Fibroblast of skin of left biceps (primary cell): ENCODE data around the gene DPH3.

Source experiments
- DNase-seq, 2 experiments: peaks; one replicate each; pipeline ENCODE4 v3.0.0-alpha.2; 2013; ENCODE audit warnings: low read depth in 2 of 2

DPH3 gene

GRCh38 chr3:16255326-16255725 lies 9.4 kb downstream of the DPH3 start:
- DNase-seq = no peak

- no peak for DNase-seq
Measured at GRCh38 chr3:16254916-16255315, 9.8 kb downstream of the DPH3 start.

GRCh38 chr3:16253601-16254000 lies 11.1 kb downstream of the DPH3 start:
- no peak for DNase-seq

GRCh38 chr3:16252988-16253387 lies 11.8 kb downstream of the DPH3 start:
- DNase-seq = no peak

GRCh38 chr3:16252243-16252978 lies 12.3 kb downstream of the DPH3 start:
- DNase-seq = no peak

- DNase-seq = no peak
Measured at GRCh38 chr3:16251316-16252085, 13.2 kb downstream of the DPH3 start.

GRCh38 chr3:16249886-16250285 lies 14.9 kb downstream of the DPH3 start:
- DNase-seq = no peak

GRCh38 chr3:16249336-16249735 lies 15.4 kb downstream of the DPH3 start:
- no peak for DNase-seq

GRCh38 chr3:16248556-16248955 lies 16.2 kb downstream of the DPH3 start:
- DNase-seq = no peak

- peak; percentile 50 to 61 for DNase-seq
Measured at GRCh38 chr3:16247282-16248061, 17.3 kb downstream of the DPH3 start.

GRCh38 chr3:16245609-16246008 lies 19.1 kb downstream of the DPH3 start:
- no peak for DNase-seq

- DNase-seq = no peak
Measured at GRCh38 chr3:16243706-16244490, 20.8 kb downstream of the DPH3 start.

GRCh38 chr3:16242177-16242576 lies 22.6 kb downstream of the DPH3 start:
- DNase-seq = no peak

- no peak for DNase-seq
Measured at GRCh38 chr3:16241225-16241624, 23.5 kb downstream of the DPH3 start.

GRCh38 chr3:16240229-16241023 lies 24.3 kb downstream of the DPH3 start:
- DNase-seq = peak; percentile 49 to 57

- DNase-seq = peak; percentile 73 to 81
Measured at GRCh38 chr3:16239780-16240179, 25.0 kb downstream of the DPH3 start.

- peak in 1 of 2 experiments; percentile 21 for DNase-seq
Measured at GRCh38 chr3:16239086-16239770, 25.5 kb downstream of the DPH3 start.

- no peak for DNase-seq
Measured at GRCh38 chr3:16236856-16237393, 27.8 kb downstream of the DPH3 start.

GRCh38 chr3:16236030-16236639 lies 28.6 kb downstream of the DPH3 start:
- no peak for DNase-seq
